Hepatocyte (in vitro differentiated cells): Measurements from ENCODE around the gene LARP1. TPM values are rescaled to one million over a fixed set of nuclear protein-coding genes. Genes with fewer than 3 reads are reported as not detected.

Experiments
- DNase-seq: peaks from one replicate; pipeline ENCODE4 v3.0.0-alpha.2; 2016; ENCODE audit warnings: low spot score
- H2AFZ ChIP-seq: fragments of 200-600 bp; sonication (generic); 2 replicates; pipeline ENCODE4 v1.6.0; 2016; ENCODE audit warnings: antibody characterized with exemption, mild to moderate bottlenecking
- H3K27ac ChIP-seq: fragments of 200-600 bp; sonication (generic); 2 replicates; pipeline ENCODE4 v1.5.1; 2016; ENCODE audit warnings: mild to moderate bottlenecking
- H3K27me3 ChIP-seq: fragments of 200-600 bp; sonication (generic); 2 replicates; pipeline ENCODE4 v1.6.1; 2016
- H3K36me3 ChIP-seq: fragments of 200-600 bp; sonication (generic); replicated peaks from 2 replicates; pipeline ENCODE4 v1.5.1; 2016; ENCODE audit warnings: low read depth; ENCODE audit not compliant: insufficient read depth
- H3K4me1 ChIP-seq: fragments of 200-600 bp; sonication (generic); 2 replicates; pipeline ENCODE4 v1.5.1; 2016; ENCODE audit warnings: mild to moderate bottlenecking, moderate library complexity; ENCODE audit not compliant: insufficient read depth
- H3K4me2 ChIP-seq: fragments of 200-600 bp; sonication (generic); 2 replicates; pipeline ENCODE4 v1.6.0; 2016
- H3K4me3 ChIP-seq: fragments of 200-600 bp; sonication (generic); 2 replicates; pipeline ENCODE4 v1.5.1; 2016; ENCODE audit warnings: mild to moderate bottlenecking
- H3K79me2 ChIP-seq: fragments of 200-600 bp; sonication (generic); 2 replicates; pipeline ENCODE4 v1.6.0; 2017; ENCODE audit warnings: mild to moderate bottlenecking
- H3K9me2 ChIP-seq: fragments of 200-600 bp; sonication (generic); replicated peaks from 2 replicates; pipeline ENCODE4 v1.6.0; 2017; ENCODE audit warnings: mild to moderate bottlenecking; ENCODE audit not compliant: insufficient read depth
- H3K9me3 ChIP-seq: fragments of 200-600 bp; sonication (generic); 2 replicates; pipeline ENCODE4 v1.5.1; 2016; ENCODE audit warnings: low read depth, mild to moderate bottlenecking
- H4K20me1 ChIP-seq: fragments of 200-600 bp; sonication (generic); 2 replicates; pipeline ENCODE4 v1.6.0; 2016; ENCODE audit warnings: mild to moderate bottlenecking; ENCODE audit not compliant: insufficient read depth, poor library complexity, severe bottlenecking
- CTCF ChIP-seq: fragments of 200-600 bp; sonication (generic); IDR thresholded peaks from 2 replicates; pipeline ENCODE4 v1.5.1; 2016; ENCODE audit warnings: antibody characterized with exemption, mild to moderate bottlenecking; ENCODE audit not compliant: poor library complexity
- EZH2 ChIP-seq: fragments of 200-600 bp; sonication (generic); IDR thresholded peaks from 2 replicates; pipeline ENCODE4 v1.6.1; 2016; ENCODE audit warnings: antibody characterized with exemption, mild to moderate bottlenecking, borderline replicate concordance
- EZH2phosphoT487 ChIP-seq: fragments of 200-600 bp; sonication (generic); IDR thresholded peaks from one replicate; pipeline ENCODE4 v1.6.1; 2018; ENCODE audit warnings: antibody characterized with exemption, mild to moderate bottlenecking, low read depth, moderate library complexity; ENCODE audit not compliant: unreplicated experiment, severe bottlenecking
- WGBS: methylation state at CpG from one replicate; pipeline ENCODE4 v1.1.6; 2016; ENCODE audit warnings: low lambda C conversion rate; ENCODE audit errors: missing lambda C conversion rate; 5-methylcytosine and 5-hydroxymethylcytosine counted together
- polyA plus RNA-seq: library from polyadenylated mRNA; unstranded; fragments of >200 nt; fragmentation: Nextera tagmentation; extraction: Ambion mirVana; gene quantifications from 2 replicates; pipeline ENCODE4 v1.2.1, GENCODE V29; 2016
- total RNA-seq: library from RNA; depleted of rRNA; stranded (reverse); fragments of >200 nt; gene quantifications from 2 replicates; pipeline ENCODE4 v1.2.3, GENCODE V29; 2014

LARP1 gene
- total and polyA plus RNA-seq, 2 experiments from 2014 or later, result 62.9 to 75.0 TPM

GRCh38 chr5:154784856-154785255, 29.7 kb downstream of the LARP1 start:
- Histone ChIP-seq H3K9me3 (no peaks in the 10 kb centered on the region), H3K36me3 (no peaks in the 10 kb centered on the region), H3K27ac (peak overlapping the region; percentile 56), H3K79me2 (peaks cover 100% of the 10 kb centered on the region), H3K4me1 (peaks cover 48% of the 10 kb centered on the region), H3K4me3 (no peak overlapping the region), H3K4me2 (no peak overlapping the region), H2AFZ (no peak overlapping the region), H4K20me1 (peaks cover 98% of the 10 kb centered on the region), H3K9me2 (no peaks in the 10 kb centered on the region), H3K27me3 (no peaks in the 10 kb centered on the region)
- 97% methylated on average over 2 of the region's 2 CpGs for WGBS
- TF ChIP-seq EZH2 (no peak), EZH2phosphoT487 (no peak), CTCF (no peak)
- no peak for DNase-seq

GRCh38 chr5:154786414-154786813, 31.2 kb downstream of the LARP1 start:
- Histone ChIP-seq H3K4me1 (peaks cover 48% of the 10 kb centered on the region), H3K79me2 (peaks cover 98% of the 10 kb centered on the region), H4K20me1 (peaks cover 89% of the 10 kb centered on the region), H3K4me3 (no peak overlapping the region), H2AFZ (no peak overlapping the region), H3K27ac (peak overlapping the region; percentile 56), H3K9me3 (no peaks in the 10 kb centered on the region), H3K9me2 (no peaks in the 10 kb centered on the region), H3K27me3 (no peaks in the 10 kb centered on the region), H3K36me3 (no peaks in the 10 kb centered on the region), H3K4me2 (peak overlapping the region; percentile 36)
- TF ChIP-seq CTCF (no peak), EZH2 (no peak), EZH2phosphoT487 (no peak)
- 38% methylated on average over 2 of the region's 2 CpGs for WGBS
- no peak for DNase-seq

- H3K27ac ChIP-seq, result no peak overlapping the region
- no peaks in the 10 kb centered on the region for H3K9me3 ChIP-seq
- no peaks in the 10 kb centered on the region for H3K36me3 ChIP-seq
- no peak overlapping the region for H2AFZ ChIP-seq
- no peaks in the 10 kb centered on the region for H3K9me2 ChIP-seq
- H3K79me2 ChIP-seq, result peaks cover 96% of the 10 kb centered on the region
- H3K4me1 ChIP-seq, result peaks cover 35% of the 10 kb centered on the region
- H4K20me1 ChIP-seq, result peaks cover 75% of the 10 kb centered on the region
- TF ChIP-seq CTCF (no peak), EZH2 (no peak), EZH2phosphoT487 (no peak)
- no peak overlapping the region for H3K4me2 ChIP-seq
- DNase-seq, result no peak
- H3K4me3 ChIP-seq, result no peak overlapping the region
- H3K27me3 ChIP-seq, result no peaks in the 10 kb centered on the region
- 94% methylated on average over 5 of the region's 5 CpGs for WGBS
These were observed 33.0 kb downstream of the LARP1 start for GRCh38 chr5:154788212-154788611.

- H3K4me2 ChIP-seq, result no peak overlapping the region
- peaks cover 23% of the 10 kb centered on the region for H3K4me1 ChIP-seq
- no peaks in the 10 kb centered on the region for H3K36me3 ChIP-seq
- H2AFZ ChIP-seq, result no peak overlapping the region
- DNase-seq, result no peak
- peak overlapping the region; percentile 13 for H3K27ac ChIP-seq
- H3K27me3 ChIP-seq, result no peaks in the 10 kb centered on the region
- TF ChIP-seq EZH2phosphoT487 (no peak), CTCF (no peak), EZH2 (no peak)
- peaks cover 49% of the 10 kb centered on the region for H4K20me1 ChIP-seq
- no peaks in the 10 kb centered on the region for H3K9me2 ChIP-seq
- 95% methylated on average over 3 of the region's 3 CpGs for WGBS
- H3K9me3 ChIP-seq, result no peaks in the 10 kb centered on the region
- peaks cover 65% of the 10 kb centered on the region for H3K79me2 ChIP-seq
- H3K4me3 ChIP-seq, result no peak overlapping the region
These were observed 36.4 kb downstream of the LARP1 start for GRCh38 chr5:154791535-154791934.
